ENCODE data around the gene GRAMD1A. TPM values are rescaled to one million over a fixed set of nuclear protein-coding genes. Genes with fewer than 3 reads are reported as not detected.
A peak's percentile ranks its signal among the peaks of the same experiment; 100 is the strongest.
"Not testable (repeated sequence)": the region's sequence is repeated elsewhere in the genome, so short reads cannot be mapped to it uniquely, and the experiment has no call there.

The GRAMD1A gene
- 29.3 TPM for total RNA-seq

DNA sequence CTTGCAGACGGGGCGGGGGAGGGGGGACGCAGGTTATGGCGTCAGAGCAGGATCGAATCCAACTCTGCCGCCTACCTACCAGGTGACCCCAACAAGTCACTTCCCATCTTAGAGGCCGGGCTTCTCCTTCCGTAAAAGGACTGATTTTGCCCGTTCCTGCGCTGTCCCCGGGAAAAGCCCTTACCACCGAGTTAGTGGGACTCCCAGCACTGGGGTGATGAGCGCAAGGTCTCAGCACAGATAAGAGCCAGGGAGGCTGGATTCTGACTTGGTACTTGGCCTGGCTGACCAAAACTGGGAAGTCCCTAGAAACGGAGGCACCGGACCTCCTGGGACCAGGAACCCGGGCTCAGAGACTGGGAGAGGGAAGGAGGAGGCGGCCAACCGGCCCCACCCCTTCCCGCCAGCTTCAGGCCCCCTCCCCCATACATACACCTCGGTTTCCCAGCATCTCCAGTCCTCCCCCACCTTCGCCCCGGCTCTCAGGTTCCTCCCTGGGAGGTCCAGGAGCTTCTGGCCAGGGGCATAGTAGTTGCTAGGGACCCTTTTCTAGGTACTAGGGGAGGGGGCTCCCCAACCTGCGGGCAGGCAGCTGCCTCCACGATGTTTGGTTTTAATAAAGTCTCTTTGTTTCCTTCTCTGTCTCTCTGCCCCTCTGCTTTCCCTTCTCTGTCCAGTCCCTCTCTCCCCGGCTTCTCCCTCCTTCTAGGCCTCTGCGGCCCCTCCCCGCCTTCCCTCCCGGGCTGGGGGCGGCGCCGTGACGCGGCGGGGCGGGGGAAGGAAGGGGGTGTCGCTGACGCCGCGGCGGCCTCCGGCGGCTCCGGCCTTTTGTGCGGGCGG is at the start of gene GRAMD1A:
GRAMD1A (plus strand) TSS at position 826 of the 840 bp plus-strand sequence. CDS start 156 bp downstream, outside the sequence.
- DNase-seq (ENCODE audit: low spot score in 2 of 2) (peak; percentile 96 to 98), FAIRE-seq (no peak)

DNA sequence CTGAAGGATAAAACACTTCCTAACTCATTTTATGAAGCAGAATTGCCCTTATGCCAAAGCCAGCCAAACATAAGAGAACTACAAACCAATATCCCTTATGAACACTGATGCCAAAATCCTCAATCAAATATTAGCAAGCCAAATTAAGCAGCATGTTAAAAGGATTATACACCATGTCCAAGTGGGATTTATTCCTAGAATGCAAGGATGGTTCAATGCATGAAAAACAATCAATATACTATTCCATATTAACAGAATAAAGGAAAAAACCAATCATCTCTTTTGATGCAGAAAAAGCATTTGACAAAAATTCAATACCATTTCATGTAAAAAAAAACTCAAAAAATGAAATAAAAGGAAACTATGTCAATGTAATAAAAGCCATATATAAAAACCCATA is 47.0 kb upstream of the GRAMD1A start:
- FAIRE-seq, result no peak
- no peak for DNase-seq (ENCODE audit: low spot score in 2 of 2)

DNA sequence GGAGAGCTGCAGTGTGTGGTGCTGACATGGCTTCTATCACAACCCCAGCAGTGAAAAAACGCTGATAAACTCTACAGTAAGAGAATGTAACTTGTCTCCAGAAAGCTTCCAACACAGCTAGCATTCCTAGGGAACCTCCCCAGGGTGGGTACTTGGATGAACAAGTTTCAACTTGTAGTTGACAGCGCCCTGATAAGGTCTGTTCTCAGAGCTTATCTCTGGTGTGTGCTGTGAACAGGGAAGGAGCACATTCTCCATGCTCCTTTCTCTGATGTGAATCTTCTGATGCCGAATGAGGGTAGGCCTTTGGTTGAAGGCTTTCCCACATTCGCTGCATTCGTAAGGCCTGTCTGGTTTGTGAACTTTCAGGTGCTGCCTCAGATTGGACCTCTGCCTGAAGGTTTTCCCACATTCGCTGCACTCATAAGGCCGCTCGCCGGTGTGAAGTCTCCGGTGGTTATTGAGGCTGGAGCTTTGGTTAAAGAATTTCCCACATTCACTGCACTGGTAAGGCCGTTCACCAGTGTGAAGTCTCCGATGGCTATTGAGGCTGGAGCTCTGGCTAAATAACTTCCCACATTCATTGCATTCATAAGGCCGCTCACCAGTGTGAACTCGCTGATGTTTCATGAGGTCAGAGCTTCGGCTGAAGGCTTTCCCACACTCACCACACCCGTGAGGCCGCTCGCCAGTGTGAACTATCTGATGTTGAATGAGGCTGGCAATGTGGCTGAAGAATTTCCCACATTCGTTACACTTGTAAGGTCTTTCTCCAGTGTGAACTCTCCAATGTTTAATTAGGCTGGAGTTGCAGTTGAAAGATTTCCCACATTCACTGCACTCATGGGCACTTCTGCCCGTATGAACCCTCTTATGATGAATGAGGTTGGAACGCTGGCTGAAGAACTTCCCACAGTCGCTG is 42.0 kb upstream of the GRAMD1A start:
- FAIRE-seq (no peak), DNase-seq (ENCODE audit: low spot score in 2 of 2) (no peak)

DNA sequence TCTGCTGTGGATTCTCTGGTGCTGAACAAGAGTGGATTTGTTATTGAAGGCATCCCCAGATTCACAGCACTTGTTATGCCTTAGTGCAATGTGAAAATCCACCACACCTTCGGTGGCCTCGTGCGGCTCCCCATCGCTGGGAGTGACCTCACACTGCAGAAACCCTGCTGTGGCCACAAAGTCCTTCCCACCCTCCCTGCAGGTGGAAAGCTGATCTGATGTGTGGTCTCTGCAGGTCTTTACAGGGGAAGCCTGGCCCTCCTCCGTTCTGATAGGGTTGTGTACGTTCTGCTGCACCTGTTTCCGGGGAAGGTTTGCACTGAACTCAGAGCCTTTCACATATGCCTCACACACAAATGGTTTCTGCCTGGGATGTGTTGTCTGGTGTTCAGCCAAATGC is 41.1 kb upstream of the GRAMD1A start:
- no peak for FAIRE-seq
- DNase-seq (ENCODE audit: low spot score in 2 of 2), result no peak

DNA sequence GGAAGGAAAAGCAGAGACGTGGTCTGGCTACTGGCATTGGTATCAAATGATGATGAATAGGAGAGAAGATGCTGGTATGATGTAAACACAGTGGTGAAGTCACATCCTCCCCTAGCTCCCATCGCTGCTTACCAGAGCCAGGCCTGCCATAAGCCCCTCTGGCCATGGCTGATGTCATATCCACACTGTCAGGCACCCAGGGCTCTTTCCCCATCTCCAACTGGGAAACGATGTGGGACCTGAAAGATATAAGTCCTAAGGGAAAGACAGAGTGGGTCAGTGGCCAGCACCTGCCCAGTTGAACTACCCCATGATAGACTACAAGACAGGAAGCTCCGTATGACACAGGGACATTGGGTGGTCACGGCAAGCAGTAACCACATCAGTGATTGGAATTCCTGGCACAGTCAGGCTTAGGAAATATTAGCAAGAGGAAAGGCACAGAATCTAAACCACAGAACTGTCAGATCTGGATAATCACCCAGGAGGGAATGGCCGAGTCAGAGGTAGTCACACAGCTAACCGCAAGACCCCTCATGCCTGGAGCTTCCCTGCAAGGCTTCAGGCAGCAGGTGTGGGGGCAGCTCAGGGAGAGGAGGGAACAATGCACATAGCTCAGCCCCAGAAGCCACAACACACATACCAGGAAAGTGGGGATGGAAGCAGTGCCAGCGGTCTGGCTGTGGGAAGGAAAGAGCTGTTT is 39.9 kb upstream of the GRAMD1A start:
- DNase-seq (ENCODE audit: low spot score in 2 of 2), result no peak
- FAIRE-seq, result no peak

DNA sequence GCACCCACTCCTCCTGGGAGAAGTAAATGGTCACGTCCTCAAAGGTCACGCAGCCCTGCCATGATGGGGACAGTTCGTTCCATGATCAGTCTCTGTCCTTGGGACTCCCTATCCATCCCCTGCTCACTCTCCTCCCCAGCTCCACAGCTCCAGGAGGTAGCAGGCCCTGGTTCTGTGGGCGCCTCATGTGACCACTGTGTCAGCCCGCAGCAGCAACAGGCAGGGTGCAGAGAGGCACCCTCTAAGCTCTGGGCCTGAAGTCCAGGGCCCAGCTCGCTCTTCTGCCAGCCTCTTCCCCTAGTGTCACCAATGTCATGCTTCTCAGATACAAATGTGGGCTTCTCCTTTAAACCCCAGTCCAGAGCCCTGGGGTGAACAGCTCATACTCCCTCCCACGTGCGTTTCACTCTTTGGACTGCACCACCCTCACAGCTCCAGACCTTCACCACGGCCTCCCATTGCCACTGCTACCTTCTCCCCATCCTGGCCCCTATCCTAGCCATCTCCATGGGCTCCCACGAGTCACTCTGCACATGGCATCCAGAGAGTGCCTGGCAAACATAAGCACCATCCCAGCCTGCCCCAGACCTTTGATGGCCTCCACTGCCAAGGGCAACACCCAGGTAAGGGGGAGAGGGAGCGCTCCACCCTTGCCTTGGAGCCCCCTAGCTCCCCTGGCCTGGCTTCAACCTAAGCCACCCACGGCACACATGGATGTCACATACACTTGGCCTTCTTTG is 39.0 kb upstream of the GRAMD1A start:
- no peak for DNase-seq (ENCODE audit: low spot score in 2 of 2)
- FAIRE-seq, result no peak

DNA sequence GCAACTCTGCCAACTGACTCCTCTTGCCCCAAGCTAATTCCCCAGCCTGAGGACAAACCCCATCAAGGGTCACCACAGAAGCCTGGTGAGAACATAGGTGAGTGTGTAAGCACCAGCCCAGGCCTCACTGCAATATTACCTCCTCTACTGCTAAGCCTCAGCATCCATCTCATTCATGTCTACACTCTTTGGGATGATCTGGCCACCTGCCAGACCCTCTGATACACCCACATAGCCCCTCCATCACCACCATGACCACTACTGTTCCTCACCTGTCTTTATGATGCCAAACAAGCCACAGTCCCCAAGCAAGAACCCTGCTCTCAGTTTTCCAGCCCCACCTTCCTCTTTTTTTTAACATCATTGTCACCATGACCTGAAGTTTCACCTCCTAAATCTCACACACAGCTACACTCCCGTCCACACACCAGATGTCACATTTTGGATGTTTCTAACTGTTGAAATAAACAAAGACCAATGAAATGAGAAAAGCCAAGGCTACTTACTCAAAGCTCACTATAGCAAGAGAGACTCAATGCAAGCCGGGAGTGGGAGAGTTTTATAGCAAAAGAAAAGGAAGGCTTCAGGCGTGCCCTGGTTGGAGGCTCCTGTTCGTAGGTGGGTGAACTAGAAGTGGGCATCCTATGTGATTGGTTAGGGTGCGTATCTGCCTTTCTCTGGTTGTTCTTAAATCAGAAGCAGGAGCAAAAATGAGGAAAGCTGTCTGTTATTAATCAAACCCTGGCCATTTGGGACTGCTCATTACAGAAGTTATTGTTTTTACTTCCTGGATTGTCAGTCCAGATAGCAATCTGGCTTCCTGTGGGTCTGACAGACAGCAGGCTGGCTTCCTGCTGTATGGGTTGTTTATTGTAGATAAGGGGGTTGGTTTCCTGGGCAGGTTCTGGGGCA is 38.1 kb upstream of the GRAMD1A start:
- no peak for DNase-seq (ENCODE audit: low spot score in 2 of 2)
- FAIRE-seq, result no peak

DNA sequence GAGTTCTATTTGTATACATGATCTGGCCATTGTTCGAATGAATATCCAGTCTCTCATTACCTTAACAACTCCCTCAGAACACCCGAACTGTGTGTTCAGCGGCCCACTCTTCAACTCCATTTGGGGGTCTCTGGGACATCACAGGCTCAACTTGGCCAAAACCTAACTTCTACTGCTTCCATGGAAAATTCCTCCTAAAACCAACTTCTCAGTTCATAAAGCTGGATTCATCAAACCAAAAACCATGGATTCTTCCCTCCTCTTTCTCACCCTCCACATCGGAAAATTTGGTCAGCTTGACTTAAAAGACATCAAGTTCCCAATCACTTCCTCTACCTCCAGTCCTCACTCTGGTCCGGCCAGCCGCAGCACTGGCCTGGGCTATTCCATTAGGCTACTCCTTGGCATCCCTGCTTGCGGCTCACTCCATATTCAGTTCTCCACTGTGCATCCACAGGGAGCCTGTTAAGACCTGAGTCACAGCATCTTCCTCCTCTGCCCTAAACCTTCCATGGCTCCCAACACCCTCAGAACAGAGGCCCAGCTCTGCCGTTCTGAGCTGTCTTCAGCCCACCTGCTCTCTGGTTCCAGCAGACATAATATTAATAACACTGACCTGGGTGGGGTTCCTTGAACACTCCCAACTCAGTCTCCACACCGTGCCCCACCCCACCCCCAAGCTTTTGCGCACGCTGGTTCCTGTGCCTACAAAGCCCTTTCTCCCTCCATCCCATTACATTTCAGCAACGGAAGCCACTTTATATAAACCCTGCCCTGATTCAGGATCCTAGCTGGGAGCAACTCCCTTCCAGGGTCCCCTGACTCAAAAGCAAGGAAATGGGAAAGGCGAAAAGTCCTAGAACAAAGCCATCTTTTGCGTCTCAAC is 37.2 kb upstream of the GRAMD1A start:
- DNase-seq (ENCODE audit: low spot score in 2 of 2), result no peak
- FAIRE-seq, result no peak

DNA sequence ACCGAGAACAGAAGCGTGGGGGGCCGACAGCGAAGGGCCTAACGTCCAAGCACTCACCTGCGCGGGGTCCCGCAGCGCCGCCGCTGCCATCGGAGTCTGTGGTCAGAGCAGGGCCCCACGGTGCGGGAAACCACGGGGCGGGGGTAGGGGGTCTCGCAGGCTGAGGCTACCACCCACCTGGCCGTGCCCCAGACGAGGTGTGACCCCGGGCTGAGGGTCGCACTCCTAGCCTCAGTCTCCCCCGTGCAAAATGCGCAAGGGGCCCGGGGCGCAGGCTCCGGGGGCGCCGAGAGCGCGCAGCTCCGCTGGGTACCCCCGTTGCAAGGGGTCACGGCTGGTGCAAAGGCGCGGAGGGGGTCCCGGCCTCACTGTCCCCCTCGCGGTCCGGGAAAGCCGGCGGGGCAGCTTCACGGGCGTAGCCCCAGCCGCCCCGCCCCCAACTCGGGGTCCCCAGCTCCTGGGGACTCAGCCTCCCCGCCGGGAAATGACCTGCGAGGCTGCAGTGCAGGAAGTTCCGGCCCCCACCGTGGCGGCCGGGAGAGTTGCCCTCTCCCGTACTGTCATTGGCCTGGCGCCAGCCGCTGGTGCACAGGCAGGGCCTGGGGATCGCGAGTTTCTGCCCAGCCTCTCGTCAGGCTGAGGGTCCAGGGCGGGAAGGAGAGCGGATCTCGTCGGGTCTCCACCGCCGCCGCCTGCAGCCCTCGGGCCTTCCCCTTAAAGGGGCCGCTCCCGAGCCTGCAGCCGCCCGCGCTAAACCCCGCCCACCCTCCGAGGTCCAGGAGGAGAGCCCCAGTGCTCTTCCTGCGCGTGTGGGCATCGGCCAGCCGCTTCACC is 36.3 kb upstream of the GRAMD1A start, which contains the start of gene ZNF792:
ZNF792 (minus strand) TSS at position 657 of the 834 bp plus-strand sequence; CDS start at position 90, 567 bp downstream.
- no peak for FAIRE-seq
- peak; percentile 62 to 75 for DNase-seq (ENCODE audit: low spot score in 2 of 2)

DNA sequence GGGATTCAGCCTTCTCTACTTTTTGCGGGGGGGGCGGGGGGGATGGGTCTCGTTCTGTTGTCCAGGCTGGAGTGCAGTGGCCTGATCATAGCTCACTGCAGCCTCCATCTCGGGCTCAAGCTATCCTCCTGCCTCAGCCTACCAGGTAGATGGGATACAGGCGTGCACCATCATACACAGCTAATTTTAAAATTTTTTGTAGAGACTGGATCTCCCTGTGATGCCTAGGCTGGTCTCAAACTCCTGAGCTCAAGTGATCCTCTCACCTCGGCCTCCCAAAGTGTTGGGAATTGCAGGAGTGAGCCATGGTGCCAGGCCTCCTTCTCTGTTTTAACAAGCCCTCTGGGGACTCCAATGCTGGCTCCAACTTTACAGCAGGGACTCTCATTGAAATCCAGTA is 35.5 kb upstream of the GRAMD1A start:
- FAIRE-seq, result no peak
- no peak for DNase-seq (ENCODE audit: low spot score in 2 of 2)

DNA sequence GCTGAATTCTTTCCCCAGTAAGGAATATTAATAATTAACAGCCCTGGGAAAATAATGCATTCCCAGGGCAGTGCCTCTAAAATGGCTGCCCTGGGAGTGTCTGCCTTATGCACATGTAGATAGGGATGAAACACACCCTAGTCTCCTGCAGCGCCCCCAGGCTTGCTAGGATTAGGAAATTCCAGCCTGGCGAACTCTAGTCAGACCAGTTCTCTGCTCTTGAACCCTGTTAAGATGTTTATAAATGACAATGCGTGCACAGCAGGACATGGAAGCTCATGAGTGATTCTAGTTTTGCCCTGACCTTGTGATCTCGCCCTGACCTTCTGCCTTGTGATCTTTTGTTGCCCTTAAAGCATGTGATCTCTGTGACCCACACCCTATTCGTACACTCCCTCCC is 34.6 kb upstream of the GRAMD1A start:
- DNase-seq (ENCODE audit: low spot score in 2 of 2); FAIRE-seq: not testable (repeated sequence)

DNA sequence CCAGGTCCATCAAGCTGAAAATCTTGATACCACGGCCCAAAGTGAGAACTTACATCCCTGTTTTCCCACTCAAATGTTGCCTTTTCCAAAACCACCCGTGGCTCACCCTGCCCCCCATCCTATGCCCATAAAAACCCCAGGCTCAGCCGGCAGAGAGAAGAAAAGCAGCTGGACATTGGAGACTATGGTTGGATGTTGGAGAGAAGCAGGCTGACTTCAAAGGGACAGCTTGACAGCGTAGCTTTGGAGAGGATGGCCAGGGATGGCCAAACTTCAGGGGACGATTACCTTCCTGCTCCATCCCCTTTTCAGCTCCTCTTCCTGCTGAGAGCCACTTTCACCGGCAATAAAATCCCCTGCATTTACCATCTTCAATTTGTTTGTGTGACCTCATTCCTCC is 32.6 kb upstream of the GRAMD1A start:
- FAIRE-seq, result no peak

DNA sequence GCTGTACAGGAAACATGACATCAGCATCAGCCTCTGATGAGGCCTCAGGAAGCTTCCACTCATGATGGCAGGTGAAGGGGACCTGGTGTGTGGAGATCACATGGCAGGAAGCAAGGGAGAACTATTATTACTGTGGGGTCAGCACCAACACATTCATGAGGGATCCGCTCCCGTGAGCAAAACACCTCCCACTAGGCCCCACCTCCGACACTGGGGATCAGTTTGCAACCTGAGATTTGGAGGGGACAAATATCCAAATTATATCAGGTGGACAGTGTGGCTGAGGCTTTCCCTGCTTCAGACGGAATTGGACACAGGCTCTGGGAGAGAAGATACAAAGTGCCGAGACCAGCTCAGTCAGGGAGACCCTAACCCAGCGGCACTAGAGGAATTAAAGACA is 30.4 kb upstream of the GRAMD1A start:
- DNase-seq (ENCODE audit: low spot score in 2 of 2) (no peak), FAIRE-seq (no peak)

More for the DNA sequence above, 32.6 kb upstream of the GRAMD1A start:
- DNase-seq (ENCODE audit: low spot score in 2 of 2), result no peak

DNA sequence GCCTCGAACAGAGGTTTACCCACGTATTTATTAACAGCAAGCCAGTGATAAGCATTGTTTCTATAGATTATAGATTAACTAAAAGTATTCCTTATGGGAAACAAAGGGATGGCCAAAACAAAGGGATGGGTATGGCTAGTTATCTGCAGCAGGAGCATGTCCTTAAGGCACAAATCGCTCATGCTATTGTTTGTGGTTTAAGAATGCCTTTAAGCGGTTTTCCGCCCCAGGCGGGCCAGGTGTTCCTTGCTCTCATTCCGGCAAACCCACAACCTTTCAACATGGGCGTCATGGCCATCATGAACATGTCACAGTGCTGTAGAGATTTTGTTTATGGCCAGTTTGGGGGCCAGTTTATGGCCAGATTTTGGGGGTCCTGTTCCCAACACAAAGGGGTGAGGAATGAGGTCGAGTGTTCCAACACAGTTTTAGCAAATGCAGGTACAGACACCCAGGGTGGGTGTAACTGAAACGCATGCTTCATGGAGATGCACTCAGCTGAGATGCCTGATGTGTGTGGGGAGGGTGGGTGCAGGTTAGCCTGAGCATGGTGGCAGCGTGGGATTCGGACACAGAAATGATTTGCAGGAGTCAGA is 29.8 kb upstream of the GRAMD1A start:
- DNase-seq (ENCODE audit: low spot score in 2 of 2); FAIRE-seq: not testable (repeated sequence)

DNA sequence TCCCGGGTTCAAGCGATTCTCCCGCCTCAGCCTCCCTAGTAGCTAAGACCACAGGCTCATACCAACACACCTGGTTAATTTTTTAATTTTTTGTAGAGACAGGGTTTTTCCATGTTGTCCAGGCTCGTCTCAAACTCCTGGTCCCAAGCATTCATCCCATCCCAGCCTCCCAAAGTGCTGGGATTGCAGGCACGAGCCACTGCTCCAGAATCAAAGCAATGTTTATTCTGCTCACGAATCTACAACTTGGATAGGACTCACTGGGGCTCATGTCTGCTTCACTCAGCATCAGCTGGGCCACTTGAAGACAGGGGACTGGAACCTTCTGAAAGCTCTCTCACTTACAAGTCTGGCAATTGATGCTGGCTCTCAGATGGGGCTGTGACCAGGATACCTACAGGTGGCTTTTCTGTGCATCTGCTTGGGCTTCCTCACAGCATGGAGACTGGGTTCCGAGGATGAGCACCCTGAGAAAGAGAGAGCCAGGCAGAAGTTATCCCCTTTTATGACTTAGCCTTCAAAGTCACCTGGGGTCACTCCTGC is 27.9 kb upstream of the GRAMD1A start:
- no peak for DNase-seq (ENCODE audit: low spot score in 2 of 2)
- FAIRE-seq, result no peak

DNA sequence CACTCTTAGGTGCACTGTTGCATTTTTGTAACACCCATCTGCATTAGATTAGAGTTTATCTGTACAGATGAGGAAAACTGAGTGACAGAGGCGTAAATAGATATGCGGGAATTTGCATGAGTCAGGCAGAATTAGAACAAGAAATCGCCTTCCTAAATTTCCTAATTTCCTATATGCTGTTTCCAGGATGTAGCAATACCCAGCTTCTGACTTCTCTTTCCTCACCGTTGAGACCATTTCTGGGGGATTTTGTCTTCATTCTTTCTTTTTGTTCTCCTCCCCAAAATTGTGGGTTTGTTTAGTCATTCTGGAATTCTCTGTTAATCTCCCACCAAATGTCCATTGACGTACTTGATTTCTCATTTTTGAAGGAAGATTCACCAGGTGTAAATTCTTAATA is 25.5 kb upstream of the GRAMD1A start:
- FAIRE-seq, result no peak
- no peak for DNase-seq (ENCODE audit: low spot score in 2 of 2)
